GM12892 (cell line): ENCODE data around the gene KATNB1.

ENCODE experiments used
- POLR2A ChIP-seq: IDR thresholded peaks from 2 replicates; pipeline ENCODE4 v1.6.1; 2011; ENCODE audit warnings: low read depth, low read length, control low read depth
- POLR2AphosphoS5 ChIP-seq: IDR thresholded peaks from 2 replicates; pipeline ENCODE4 v1.6.1; 2011; ENCODE audit warnings: low read depth, low read length, control low read depth

GRCh38 chr16:57734308-57734924 is 1.2 kb upstream of the KATNB1 start:
- TF ChIP-seq POLR2A: no peak
- TF ChIP-seq POLR2AphosphoS5: no peak
